Measurements from ENCODE around the gene RIMBP3C.
"Not testable (repeated sequence)": the region's sequence is repeated elsewhere in the genome, so short reads cannot be mapped to it uniquely, and the experiment has no call there.

RIMBP3C gene, protein sequence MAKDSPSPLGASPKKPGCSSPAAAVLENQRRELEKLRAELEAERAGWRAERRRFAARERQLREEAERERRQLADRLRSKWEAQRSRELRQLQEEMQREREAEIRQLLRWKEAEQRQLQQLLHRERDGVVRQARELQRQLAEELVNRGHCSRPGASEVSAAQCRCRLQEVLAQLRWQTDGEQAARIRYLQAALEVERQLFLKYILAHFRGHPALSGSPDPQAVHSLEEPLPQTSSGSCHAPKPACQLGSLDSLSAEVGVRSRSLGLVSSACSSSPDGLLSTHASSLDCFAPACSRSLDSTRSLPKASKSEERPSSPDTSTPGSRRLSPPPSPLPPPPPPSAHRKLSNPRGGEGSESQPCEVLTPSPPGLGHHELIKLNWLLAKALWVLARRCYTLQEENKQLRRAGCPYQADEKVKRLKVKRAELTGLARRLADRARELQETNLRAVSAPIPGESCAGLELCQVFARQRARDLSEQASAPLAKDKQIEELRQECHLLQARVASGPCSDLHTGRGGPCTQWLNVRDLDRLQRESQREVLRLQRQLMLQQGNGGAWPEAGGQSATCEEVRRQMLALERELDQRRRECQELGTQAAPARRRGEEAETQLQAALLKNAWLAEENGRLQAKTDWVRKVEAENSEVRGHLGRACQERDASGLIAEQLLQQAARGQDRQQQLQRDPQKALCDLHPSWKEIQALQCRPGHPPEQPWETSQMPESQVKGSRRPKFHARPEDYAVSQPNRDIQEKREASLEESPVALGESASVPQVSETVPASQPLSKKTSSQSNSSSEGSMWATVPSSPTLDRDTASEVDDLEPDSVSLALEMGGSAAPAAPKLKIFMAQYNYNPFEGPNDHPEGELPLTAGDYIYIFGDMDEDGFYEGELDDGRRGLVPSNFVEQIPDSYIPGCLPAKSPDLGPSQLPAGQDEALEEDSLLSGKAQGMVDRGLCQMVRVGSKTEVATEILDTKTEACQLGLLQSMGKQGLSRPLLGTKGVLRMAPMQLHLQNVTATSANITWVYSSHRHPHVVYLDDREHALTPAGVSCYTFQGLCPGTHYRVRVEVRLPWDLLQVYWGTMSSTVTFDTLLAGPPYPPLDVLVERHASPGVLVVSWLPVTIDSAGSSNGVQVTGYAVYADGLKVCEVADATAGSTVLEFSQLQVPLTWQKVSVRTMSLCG (N-terminal part only)

DNA sequence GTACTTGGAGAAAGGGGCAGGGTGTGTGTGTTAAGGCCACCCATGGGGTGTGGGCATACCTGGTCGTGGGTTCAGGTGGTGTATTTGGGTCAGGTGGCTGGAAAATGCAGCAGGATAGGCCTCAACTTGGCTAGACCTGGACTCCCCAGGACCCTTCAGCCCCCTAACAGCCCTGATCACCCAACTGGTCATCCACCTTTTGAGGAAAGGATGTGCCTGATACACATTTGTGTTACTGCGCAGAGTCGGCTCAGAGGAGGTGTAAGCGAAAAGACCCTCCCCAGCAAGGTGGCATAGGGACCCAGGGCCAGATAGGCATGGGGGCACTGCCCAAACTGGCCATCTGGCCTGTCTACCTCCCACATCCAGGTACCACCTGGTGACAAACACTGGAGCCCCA lies at the start of gene RIMBP3C:
Gene RIMBP3C (minus strand): TSS at position 101 of the 400 bp plus-strand sequence. CDS start 485 bp downstream, outside the sequence.
- DNase-seq (ENCODE audit: low read depth, low spot score) = not testable (repeated sequence)

DNA sequence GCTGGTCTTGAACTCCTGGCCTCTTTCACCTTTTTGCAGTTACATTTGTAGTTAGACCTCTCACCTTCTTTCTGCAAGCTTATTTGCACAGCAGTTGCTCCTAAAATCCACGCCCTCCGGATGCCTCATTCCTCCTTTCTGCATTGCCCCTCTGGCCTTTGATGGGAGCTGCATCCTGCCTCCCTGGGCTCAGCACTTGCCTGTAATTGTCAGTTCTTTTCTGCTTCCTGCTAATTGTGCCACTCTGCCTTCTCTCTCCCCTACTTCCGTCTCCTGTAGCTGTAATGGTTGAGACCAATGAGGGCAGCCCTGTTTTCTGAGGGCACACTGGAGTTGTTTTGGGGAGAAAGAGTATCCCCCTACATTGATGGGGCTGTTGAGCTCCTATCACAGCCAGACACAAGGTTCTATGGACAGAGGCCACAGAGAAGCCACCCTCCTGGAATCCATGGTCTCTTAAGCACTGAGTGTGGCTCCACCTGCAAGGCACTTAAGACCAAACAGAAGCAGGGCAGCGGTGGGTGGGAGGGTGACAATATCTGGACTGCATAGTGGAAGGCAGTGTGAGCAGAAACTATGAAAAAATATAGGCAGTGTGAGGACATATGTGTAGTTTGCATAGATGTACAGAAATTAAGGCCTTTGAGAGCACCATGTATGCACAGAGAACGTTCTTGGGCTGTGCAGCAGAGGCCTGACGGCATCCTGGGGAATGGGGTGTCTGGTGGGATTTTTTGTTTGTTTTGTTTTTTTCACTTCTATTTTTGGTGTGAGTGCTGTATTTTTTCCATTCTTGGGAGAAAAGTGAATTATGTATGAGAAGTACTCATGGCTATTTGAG lies 48.0 kb upstream of the RIMBP3C start:
- DNase-seq (ENCODE audit: low read depth, low spot score) = no peak

DNA sequence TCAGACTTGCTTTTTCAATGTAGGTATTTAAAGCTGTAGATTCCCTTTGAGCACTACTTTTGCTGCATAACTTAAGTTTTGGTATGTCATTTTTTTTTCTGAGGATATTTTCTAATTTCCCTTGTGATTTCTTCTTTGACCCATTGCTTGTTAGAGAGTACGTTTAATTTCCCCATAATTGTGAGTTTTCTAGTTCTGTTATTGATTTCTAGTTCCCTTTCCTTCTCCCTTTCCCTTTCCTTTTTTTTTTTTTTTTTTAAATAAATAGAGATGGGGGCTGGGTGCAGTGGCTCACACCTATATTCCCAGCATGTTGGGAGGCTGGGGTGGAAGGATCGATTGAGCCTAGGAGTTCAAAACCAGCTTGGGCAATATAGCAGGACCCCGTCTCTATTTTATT lies 47.0 kb upstream of the RIMBP3C start:
- DNase-seq (ENCODE audit: low read depth, low spot score) = no peak

DNA sequence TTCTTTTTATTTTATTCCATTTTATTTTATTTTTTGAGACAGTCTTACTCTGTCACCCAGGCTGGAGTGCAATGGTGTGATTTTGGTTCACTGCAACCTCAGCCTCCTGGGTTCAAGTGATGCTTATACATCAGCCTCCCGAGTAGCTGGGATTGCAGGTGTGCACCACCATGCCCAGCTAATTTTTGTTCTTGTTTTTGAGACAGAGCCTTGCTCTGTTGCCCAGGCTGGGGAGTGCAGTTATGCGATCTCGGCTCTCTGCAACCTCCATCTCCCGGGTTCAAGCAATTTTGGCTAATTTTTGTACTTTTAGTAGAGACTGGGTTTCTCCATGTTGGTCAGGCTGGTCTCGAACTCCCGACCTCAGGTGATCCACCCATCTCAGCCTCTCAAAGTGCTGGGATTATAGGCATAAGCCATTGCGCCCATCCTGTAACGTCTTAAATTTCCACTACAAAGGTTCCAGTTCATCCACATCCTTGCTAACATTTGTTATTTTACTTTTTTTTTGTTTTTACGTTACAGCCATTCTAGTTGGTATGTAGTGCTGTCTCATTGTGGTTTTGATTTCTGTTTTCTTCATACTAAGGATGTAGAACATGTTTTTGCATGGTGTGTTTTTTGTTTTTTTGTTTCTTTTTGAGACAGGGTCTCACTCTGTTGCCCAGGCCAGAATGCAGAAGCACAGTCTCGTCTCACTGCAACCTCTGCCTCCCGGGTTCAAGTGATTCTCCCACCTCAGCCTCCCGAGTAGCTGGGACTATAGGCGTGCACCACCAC lies 45.3 kb upstream of the RIMBP3C start:
- DNase-seq (ENCODE audit: low read depth, low spot score) = not testable (repeated sequence)

DNA sequence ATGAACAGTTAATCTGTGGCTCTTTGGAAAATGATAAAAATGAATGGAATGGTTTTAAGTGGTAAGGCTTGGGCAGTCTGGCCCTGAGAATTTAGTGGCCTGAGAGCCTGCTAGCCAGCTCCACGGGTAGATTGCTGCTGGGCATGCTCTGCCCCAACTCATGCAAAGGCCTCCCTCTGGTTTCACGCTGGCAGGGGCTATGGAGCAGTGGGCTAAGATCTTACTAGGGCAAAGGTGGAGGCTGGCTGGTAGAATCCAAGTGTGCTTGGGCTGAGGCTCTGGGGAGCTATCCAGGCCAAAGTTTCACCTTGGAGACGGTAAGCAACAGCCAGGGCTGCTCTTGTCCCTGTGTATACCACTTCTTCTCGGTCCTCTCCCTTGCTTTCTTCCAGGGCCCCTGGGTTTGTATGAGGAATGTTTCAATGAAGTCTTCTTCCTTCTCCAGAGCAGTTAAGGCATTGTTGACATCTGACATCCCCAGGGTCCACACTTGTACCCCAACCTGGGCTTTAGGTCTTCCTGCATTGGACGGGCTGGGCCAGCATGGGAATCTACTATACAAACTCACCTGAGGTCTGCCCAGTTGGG lies 43.7 kb upstream of the RIMBP3C start:
- no peak for DNase-seq (ENCODE audit: low read depth, low spot score)

GRCh38 chr22:21593406-21594232 lies 42.4 kb upstream of the RIMBP3C start:
- DNase-seq (ENCODE audit: low read depth, low spot score) = no peak

- no peak for DNase-seq (ENCODE audit: low read depth, low spot score)
Observed at GRCh38 chr22:21592422-21592821, 41.2 kb upstream of the RIMBP3C start.

- no peak for DNase-seq (ENCODE audit: low read depth, low spot score)
Observed at GRCh38 chr22:21591695-21592094, 40.4 kb upstream of the RIMBP3C start.

- DNase-seq (ENCODE audit: low read depth, low spot score) = no peak
Observed at GRCh38 chr22:21590809-21591641, 39.8 kb upstream of the RIMBP3C start.

DNA sequence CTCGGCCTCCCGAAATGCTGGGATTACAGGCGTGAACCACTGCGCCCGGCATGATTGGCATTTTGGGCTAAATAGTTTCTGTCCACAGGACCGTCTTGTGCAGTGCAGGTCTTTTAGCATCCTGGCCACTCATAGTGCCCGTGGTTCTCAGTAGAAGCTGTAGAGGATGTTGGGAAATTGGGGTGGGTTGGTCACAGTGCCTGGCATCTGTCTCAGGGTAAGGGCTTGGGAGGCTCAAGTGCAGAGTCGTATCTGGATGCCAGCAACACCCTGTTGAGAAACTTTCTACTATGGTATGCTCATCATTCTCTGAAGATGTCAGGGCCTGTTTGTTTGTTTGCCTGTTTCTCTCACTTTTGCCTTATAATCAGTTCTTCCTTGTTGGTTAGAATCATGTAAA lies 38.1 kb upstream of the RIMBP3C start:
- no peak for DNase-seq (ENCODE audit: low read depth, low spot score)

- DNase-seq (ENCODE audit: low read depth, low spot score) = no peak
Observed at GRCh38 chr22:21587803-21588611, 36.7 kb upstream of the RIMBP3C start.

GRCh38 chr22:21585389-21585788 lies 34.1 kb upstream of the RIMBP3C start:
- DNase-seq (ENCODE audit: low read depth, low spot score) = no peak

GRCh38 chr22:21582801-21583740 lies 31.8 kb upstream of the RIMBP3C start:
- DNase-seq (ENCODE audit: low read depth, low spot score) = no peak

DNA sequence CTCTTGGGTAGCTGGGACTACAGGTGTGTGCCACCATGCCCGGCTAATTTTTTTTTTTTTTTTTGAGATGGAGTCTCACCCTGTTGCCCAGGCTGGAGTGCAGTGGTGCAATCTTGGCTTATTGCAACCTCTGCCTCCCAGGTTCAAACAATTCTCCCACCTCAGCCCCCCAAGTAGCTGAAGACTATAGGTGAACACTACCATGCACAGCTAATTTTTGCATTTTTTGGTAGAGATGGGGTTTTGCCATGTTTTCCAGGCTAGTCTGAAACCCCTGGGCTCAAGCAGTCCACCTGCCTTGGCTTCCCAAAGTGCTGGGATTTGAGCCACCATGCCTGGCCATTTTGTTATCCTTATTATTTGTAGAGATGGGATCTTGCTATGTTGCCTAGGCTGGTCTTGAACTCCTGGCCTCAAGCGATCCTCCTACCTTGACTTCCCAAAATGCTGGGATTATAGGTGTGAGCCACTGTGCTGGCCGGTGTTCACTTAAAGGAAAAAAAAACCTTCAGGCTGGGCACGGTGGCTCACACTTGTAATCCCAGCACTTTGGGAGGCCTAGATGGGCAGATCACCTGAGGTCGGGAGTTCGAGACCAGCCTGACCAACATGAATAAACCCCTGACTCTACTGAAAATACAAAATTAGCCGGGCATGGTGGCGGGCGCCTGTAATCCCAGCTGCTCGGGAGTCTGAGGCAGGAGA lies 29.9 kb upstream of the RIMBP3C start:
- DNase-seq (ENCODE audit: low read depth, low spot score) = not testable (repeated sequence)

GRCh38 chr22:21580623-21581007 lies 29.4 kb upstream of the RIMBP3C start:
- DNase-seq (ENCODE audit: low read depth, low spot score) = not testable (repeated sequence)

GRCh38 chr22:21579474-21579851 lies 28.2 kb upstream of the RIMBP3C start:
- DNase-seq (ENCODE audit: low read depth, low spot score) = no peak

Measured in activated naive CD8-positive, alpha-beta T cell treated with anti-CD3 and anti-CD28 coated beads, Interleukin-2, amount 50 U/mL, for 16 hours (primary cell).